ENCODE data around the gene STAU1. TPM values are rescaled to one million over a fixed set of nuclear protein-coding genes. Genes with fewer than 3 reads are reported as not detected.
"Not testable (repeated sequence)": the region's sequence is repeated elsewhere in the genome, so short reads cannot be mapped to it uniquely, and the experiment has no call there.

Gene STAU1
- total RNA-seq, 1 donor from 2014 or later: 79.7 TPM

- DNase-seq: no peak
- Mint-ChIP-seq H3K4me1 (ENCODE audit: low read depth, unreplicated experiment) (no peaks in the 10 kb centered on the region), H3K27ac (ENCODE audit: unreplicated experiment) (no peak overlapping the region), H3K27me3 (ENCODE audit: unreplicated experiment) (peaks cover 4% of the 10 kb centered on the region), H3K9me3 (ENCODE audit: unreplicated experiment) (peaks cover 1% of the 10 kb centered on the region), H3K36me3 (ENCODE audit: unreplicated experiment) (peaks cover 6% of the 10 kb centered on the region), H3K4me3 (ENCODE audit: unreplicated experiment) (no peak overlapping the region)
- TF ChIP-seq CTCF (IDR thresholded peaks at IDR 0.05; ENCODE audit: partially characterized antibody, unreplicated experiment): no peak
These were observed 84.3 kb downstream of the STAU1 start for GRCh38 chr20:49103647-49104364.

- Mint-ChIP-seq H3K27ac (ENCODE audit: unreplicated experiment) (no peak overlapping the region), H3K9me3 (ENCODE audit: unreplicated experiment) (peaks cover 1% of the 10 kb centered on the region), H3K4me3 (ENCODE audit: unreplicated experiment) (no peak overlapping the region), H3K36me3 (ENCODE audit: unreplicated experiment) (peaks cover 6% of the 10 kb centered on the region), H3K27me3 (ENCODE audit: unreplicated experiment) (peaks cover 4% of the 10 kb centered on the region), H3K4me1 (ENCODE audit: low read depth, unreplicated experiment) (no peaks in the 10 kb centered on the region)
- TF ChIP-seq CTCF (IDR thresholded peaks at IDR 0.05; ENCODE audit: partially characterized antibody, unreplicated experiment): no peak
- no peak for DNase-seq
These were observed 85.1 kb downstream of the STAU1 start for GRCh38 chr20:49103019-49103418.

- TF ChIP-seq CTCF (IDR thresholded peaks at IDR 0.05; ENCODE audit: partially characterized antibody, unreplicated experiment): no peak
- Mint-ChIP-seq H3K27ac (ENCODE audit: unreplicated experiment) (no peak overlapping the region), H3K4me1 (ENCODE audit: low read depth, unreplicated experiment) (no peaks in the 10 kb centered on the region), H3K9me3 (ENCODE audit: unreplicated experiment) (no peaks in the 10 kb centered on the region), H3K27me3 (ENCODE audit: unreplicated experiment) (peaks cover 4% of the 10 kb centered on the region), H3K4me3 (ENCODE audit: unreplicated experiment) (no peak overlapping the region), H3K36me3 (ENCODE audit: unreplicated experiment) (peaks cover 6% of the 10 kb centered on the region)
- DNase-seq: no peak
These were observed 87.2 kb downstream of the STAU1 start for GRCh38 chr20:49100972-49101371.

- H3K27me3 Mint-ChIP-seq (ENCODE audit: unreplicated experiment); H3K4me1 Mint-ChIP-seq (ENCODE audit: low read depth, unreplicated experiment); H3K9me3 Mint-ChIP-seq (ENCODE audit: unreplicated experiment); H3K27ac Mint-ChIP-seq (ENCODE audit: unreplicated experiment); DNase-seq; H3K4me3 Mint-ChIP-seq (ENCODE audit: unreplicated experiment); H3K36me3 Mint-ChIP-seq (ENCODE audit: unreplicated experiment): not testable (repeated sequence)
These were observed 87.8 kb downstream of the STAU1 start for GRCh38 chr20:49100292-49100691.

GRCh38 chr20:49099011-49099410, 89.1 kb downstream of the STAU1 start:
- H3K27ac Mint-ChIP-seq (ENCODE audit: unreplicated experiment): no peak overlapping the region
- peaks cover 4% of the 10 kb centered on the region for H3K27me3 Mint-ChIP-seq (ENCODE audit: unreplicated experiment)
- H3K4me3 Mint-ChIP-seq (ENCODE audit: unreplicated experiment): no peak overlapping the region
- peaks cover 2% of the 10 kb centered on the region for H3K9me3 Mint-ChIP-seq (ENCODE audit: unreplicated experiment)
- TF ChIP-seq CTCF (IDR thresholded peaks at IDR 0.05; ENCODE audit: partially characterized antibody, unreplicated experiment): no peak
- peaks cover 6% of the 10 kb centered on the region for H3K36me3 Mint-ChIP-seq (ENCODE audit: unreplicated experiment)
- H3K4me1 Mint-ChIP-seq (ENCODE audit: low read depth, unreplicated experiment): no peaks in the 10 kb centered on the region
- no peak for DNase-seq

Measured in glutamatergic neuron (in vitro differentiated cells).